Suprapubic skin (tissue), 4 donors: Measurements from ENCODE around the gene SRGAP1.

Experiments used
- CTCF ChIP-seq, 2 donors: fragments of 200-600 bp in 1 of 2; fragments of 450-650 bp in 1 of 2; sonication (generic) in 1 of 2; IDR thresholded peaks; one replicate each; pipeline ENCODE4 v1.5.1; 2016 to 2019; ENCODE audit warnings: antibody characterized with exemption in 2 of 2, mild to moderate bottlenecking in 1 of 2, moderate library complexity in 1 of 2
- EP300 ChIP-seq: sonication (generic); formaldehyde crosslinking; IDR thresholded peaks from one replicate; pipeline ENCODE4 v1.6.1; 2017; ENCODE audit warnings: antibody characterized with exemption
- POLR2A ChIP-seq, 2 donors: fragments of 450-650 bp; IDR thresholded peaks; one replicate each; pipeline ENCODE4 v1.6.1; 2017; ENCODE audit warnings: antibody characterized with exemption in 2 of 2, mild to moderate bottlenecking in 2 of 2, moderate library complexity in 2 of 2
- POLR2AphosphoS5 ChIP-seq, 3 donors: sonication (generic); formaldehyde crosslinking; IDR thresholded peaks; one replicate each; pipeline ENCODE4 v1.6.1; 2017; ENCODE audit warnings: antibody characterized with exemption in 3 of 3

DNA sequence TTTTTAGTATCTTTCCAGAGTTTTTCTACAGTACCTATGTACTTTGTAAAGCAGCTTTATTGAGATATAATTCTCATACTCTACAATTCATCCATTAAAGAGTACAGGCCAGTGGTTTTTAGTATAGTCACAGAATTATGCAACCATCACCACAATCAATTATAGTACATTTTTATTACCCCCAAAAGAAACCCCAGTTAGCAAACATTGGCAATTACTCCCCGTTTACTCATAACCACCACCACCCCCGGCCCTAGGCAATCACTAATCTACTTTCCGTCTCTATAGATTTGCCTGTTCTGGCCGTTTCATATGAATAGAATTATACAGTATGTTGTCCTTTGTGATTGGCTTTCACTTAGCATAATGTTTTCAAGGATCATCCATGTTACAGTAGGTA, 257.8 kb downstream of the SRGAP1 start:
- TF ChIP-seq CTCF (IDR thresholded peaks at IDR 0.05) = no peak
- no peak for TF ChIP-seq EP300
- no peak for TF ChIP-seq POLR2A (IDR thresholded peaks at IDR 0.05)
- no peak for TF ChIP-seq POLR2AphosphoS5 (IDR thresholded peaks at IDR 0.05)
